Gastrocnemius medialis (tissue), 4 donors: Measurements from ENCODE around the gene MSRB3.
"Not testable (repeated sequence)": the region's sequence is repeated elsewhere in the genome, so short reads cannot be mapped to it uniquely, and the experiment has no call there.

Source experiments
- CTCF ChIP-seq, 5 experiments: fragments of 450-650 bp in 3 of 5; fragments of 200-600 bp in 2 of 5; sonication (generic) in 2 of 5; IDR thresholded peaks in 4 of 5; conservative IDR thresholded peaks in 1 of 5; 1 replicate in 4 of 5; 2 replicates in 1 of 5; pipeline ENCODE4 v1.5.1; 2016 to 2019; ENCODE audit warnings: antibody characterized with exemption in 5 of 5, mild to moderate bottlenecking in 3 of 5, moderate library complexity in 3 of 5
- POLR2A ChIP-seq, 2 donors: fragments of 450-650 bp; IDR thresholded peaks; one replicate each; pipeline ENCODE4 v1.6.1; 2017; ENCODE audit warnings: antibody characterized with exemption in 2 of 2, mild to moderate bottlenecking in 2 of 2, moderate library complexity in 2 of 2

DNA sequence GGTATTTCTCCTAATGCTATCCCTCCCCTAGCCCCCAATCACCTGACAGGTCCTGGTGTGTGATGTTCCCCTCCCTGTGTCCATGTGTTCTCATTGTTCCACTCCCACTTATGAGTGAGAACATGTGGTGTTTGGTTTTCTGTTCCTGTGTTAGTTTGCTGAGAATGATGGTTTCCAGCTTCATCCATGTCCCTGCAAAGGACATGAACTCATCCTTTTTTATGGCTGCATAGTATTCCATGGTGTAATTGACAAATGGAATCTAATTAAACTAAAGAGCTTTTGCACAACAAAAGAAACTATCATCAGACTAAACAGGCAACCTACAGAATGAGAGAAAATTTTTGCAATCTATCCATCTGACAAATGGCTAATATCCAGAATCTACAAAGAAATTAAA, 178.9 kb downstream of the MSRB3 start:
- not testable (repeated sequence) for TF ChIP-seq CTCF (IDR thresholded peaks at IDR 0.05 in 4 of 5, conservative IDR thresholded peaks at IDR 0.05 in 1 of 5); POLR2A (IDR thresholded peaks at IDR 0.05)
